Stimulated activated naive B cell treated with anti-CD40 and anti-IgM and Interleukin-4, amounts not matched to agents 10 μg/mL and 1 μg/mL and 100 μg/mL, for 72 hours (primary cell): ENCODE results near the gene RBM18.

ENCODE experiments used
- ATAC-seq, 2 donors: fragments of 150-1000 bp; cut with Tn5 transposase; replicated peaks; 2 replicates each; pipeline ENCODE4 v1.10.0; 2021; ENCODE audit warnings: moderate library complexity in 1 of 2
- DNase-seq: peaks from one replicate; pipeline ENCODE4 v3.0.0; 2021
- H3K27ac Mint-ChIP-seq: one replicate; pipeline ENCODE4 v1.8.0; 2022; ENCODE audit warnings: mild to moderate bottlenecking, mixed read lengths
- H3K27me3 Mint-ChIP-seq, 2 donors: one replicate each; pipeline ENCODE4 v1.8.0; 2022; ENCODE audit warnings: mixed read lengths in 2 of 2
- H3K36me3 Mint-ChIP-seq, 2 donors: one replicate each; pipeline ENCODE4 v1.8.0; 2022; ENCODE audit warnings: mixed read lengths in 2 of 2, mild to moderate bottlenecking in 1 of 2
- H3K4me1 Mint-ChIP-seq, 2 donors: one replicate each; pipeline ENCODE4 v1.8.0; 2022; ENCODE audit warnings: mixed read lengths in 2 of 2, mild to moderate bottlenecking in 1 of 2
- H3K4me3 Mint-ChIP-seq, 2 donors: one replicate each; pipeline ENCODE4 v1.8.0; 2022; ENCODE audit warnings: mild to moderate bottlenecking in 2 of 2, mixed read lengths in 2 of 2, moderate library complexity in 1 of 2
- H3K9me3 Mint-ChIP-seq, 2 donors: one replicate each; pipeline ENCODE4 v1.8.0; 2022; ENCODE audit warnings: mixed read lengths in 2 of 2, mild to moderate bottlenecking in 1 of 2

RBM18 gene, protein sequence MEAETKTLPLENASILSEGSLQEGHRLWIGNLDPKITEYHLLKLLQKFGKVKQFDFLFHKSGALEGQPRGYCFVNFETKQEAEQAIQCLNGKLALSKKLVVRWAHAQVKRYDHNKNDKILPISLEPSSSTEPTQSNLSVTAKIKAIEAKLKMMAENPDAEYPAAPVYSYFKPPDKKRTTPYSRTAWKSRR

DNA sequence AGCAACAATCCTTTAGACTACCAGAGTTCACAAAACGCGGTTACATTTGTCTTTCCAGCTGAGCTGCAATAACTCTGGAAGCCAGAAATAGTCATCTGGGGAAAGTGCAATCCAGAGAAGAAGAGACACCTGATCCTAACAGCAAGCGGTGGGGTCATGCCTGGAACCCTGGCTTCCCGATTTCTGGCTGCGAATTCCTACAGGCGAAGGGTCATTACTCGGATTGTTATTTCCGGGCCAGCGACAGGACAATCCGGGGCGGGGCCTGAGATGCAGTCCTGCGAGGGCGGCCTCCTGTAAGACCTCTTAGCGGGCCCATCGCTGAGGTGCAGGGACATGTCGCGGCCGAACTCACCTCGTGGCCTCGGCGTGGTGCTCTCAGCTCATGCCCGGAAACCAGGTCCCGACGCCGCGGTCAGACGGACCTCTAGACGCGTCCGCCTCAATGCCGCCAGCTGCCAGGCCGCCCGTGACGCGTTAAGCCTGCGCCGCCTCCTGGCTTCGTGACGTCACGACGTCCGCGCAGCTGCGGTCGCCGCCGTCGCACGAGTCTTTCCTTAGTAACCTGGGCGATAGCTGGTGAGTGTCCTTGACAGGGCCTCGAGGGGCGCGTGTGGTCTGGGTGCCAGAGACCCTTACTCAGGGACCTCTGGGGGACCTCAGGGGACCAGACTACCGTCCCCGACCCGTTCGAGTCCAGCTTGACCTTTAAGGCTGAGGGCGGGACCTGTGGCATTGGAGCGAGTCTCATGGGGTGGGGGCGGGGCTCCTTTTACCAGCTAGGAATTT is at the start of gene RBM18, which contains the start of gene MRRF:
Gene RBM18 (minus strand): TSS at position 481 of the 789 bp plus-strand sequence. CDS start 3,348 bp downstream, outside the sequence.
Gene MRRF (plus strand): TSS at position 523 of the 789 bp plus-strand sequence. CDS start 6,010 bp downstream, outside the sequence.
- H3K4me1 Mint-ChIP-seq: peaks cover 22 to 43% of the 10 kb centered on the region in 2 donors
- DNase-seq: peak; percentile 92
- peak within 1 kb of the TSS; percentile 100 for H3K27ac Mint-ChIP-seq

GRCh38 chr9:122314165-122314564 is 49.5 kb upstream of the RBM18 start:
- no peak for ATAC-seq
- Mint-ChIP-seq H3K9me3 (no peaks in the 10 kb centered on the region), H3K27me3 (no peaks in the 10 kb centered on the region), H3K27ac (no peak overlapping the region), H3K4me1 (no peaks in the 10 kb centered on the region), H3K36me3 (peaks cover 28 to 53% of the 10 kb centered on the region in 2 donors), H3K4me3 (no peak overlapping the region)
- no peak for DNase-seq

More for the DNA sequence above, at the start of gene RBM18, which contains the start of gene MRRF:
- Mint-ChIP-seq H3K4me3 (peak within 1 kb of the TSS; percentile 98 to 99), H3K9me3 (no peaks in the 10 kb centered on the region), H3K36me3 (peaks cover 11 to 26% of the 10 kb centered on the region in 2 donors), H3K27me3 (no peaks in the 10 kb centered on the region)
- ATAC-seq: peak; percentile 84 to 93

DNA sequence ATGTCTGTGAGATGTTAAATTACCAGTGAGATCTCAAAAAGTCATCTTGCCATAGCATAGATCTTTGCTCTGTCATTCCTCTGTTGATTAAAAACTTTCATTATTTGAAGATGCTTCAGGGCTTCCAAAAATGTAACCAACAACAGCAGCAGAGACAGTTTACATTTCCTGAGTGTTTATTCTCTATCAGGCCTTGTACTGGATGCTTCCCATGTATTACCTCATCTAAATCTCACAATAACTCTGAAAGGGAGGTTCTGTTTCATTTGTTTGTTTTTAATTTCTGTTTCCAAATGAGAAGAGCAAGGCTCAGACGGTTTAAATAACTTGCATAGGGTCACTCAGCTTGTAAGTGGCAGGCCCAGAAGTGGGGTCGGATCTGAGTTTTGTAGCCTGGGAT is 45.2 kb upstream of the RBM18 start:
- no peaks in the 10 kb centered on the region for H3K4me1 Mint-ChIP-seq
- peaks cover 44 to 67% of the 10 kb centered on the region in 2 donors for H3K36me3 Mint-ChIP-seq
- no peak overlapping the region for H3K4me3 Mint-ChIP-seq
- DNase-seq (no peak), ATAC-seq (no peak)
- H3K27me3 Mint-ChIP-seq: no peaks in the 10 kb centered on the region
- H3K9me3 Mint-ChIP-seq: no peaks in the 10 kb centered on the region
- H3K27ac Mint-ChIP-seq: no peak overlapping the region

DNA sequence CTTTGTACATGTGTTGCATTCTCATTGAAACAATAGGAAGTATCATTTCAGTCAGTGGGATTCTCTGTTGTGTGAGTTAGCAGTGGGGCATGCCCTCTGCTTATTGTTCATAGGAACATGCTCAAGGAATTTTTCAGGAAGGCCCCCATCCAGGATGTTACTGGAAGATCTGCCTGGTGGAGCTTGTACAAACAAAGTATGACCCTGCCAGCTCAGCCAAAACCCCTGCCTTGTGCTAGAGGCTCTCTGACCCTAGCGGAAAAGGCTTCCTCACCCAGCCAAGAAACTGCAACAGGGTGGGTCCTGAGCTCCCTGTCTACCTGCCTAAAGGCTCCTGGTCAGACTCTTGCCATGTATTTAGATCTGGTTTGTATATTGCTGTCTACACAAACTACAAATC is 43.3 kb upstream of the RBM18 start:
- Mint-ChIP-seq H3K4me1 (no peaks in the 10 kb centered on the region), H3K9me3 (no peaks in the 10 kb centered on the region), H3K27ac (no peak overlapping the region), H3K36me3 (peaks cover 40 to 60% of the 10 kb centered on the region in 2 donors), H3K27me3 (no peaks in the 10 kb centered on the region), H3K4me3 (no peak overlapping the region)
- no peak for ATAC-seq
- no peak for DNase-seq

DNA sequence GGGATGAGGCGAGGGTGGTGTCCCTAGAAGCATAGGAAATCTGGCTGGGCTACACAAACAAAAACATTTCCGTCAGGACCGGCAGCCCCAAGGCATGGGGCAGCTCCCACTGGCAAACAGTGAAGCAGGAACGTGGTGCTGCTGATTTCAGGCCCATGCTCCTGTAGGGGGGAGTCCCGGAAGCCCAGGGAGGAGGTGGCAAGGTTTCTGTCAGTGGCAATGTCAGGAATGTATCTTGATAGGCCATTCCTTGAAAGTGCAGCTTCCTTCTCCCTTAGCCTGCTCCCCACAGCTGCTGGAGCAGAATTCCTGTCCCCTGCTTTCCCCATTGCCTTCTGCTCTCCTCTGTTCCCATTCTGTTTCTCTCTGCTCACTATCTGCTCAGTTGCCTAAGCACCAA is 42.4 kb upstream of the RBM18 start:
- no peak overlapping the region for H3K27ac Mint-ChIP-seq
- no peaks in the 10 kb centered on the region for H3K4me1 Mint-ChIP-seq
- peaks cover 38 to 57% of the 10 kb centered on the region in 2 donors for H3K36me3 Mint-ChIP-seq

GRCh38 chr9:122302237-122303093 is 37.8 kb upstream of the RBM18 start:
- ATAC-seq (no peak), DNase-seq (no peak)
- no peaks in the 10 kb centered on the region for H3K4me1 Mint-ChIP-seq
- peaks cover 47 to 64% of the 10 kb centered on the region in 2 donors for H3K36me3 Mint-ChIP-seq
- no peak overlapping the region for H3K27ac Mint-ChIP-seq
- H3K9me3 Mint-ChIP-seq: no peaks in the 10 kb centered on the region
- H3K27me3 Mint-ChIP-seq: no peaks in the 10 kb centered on the region
- H3K4me3 Mint-ChIP-seq: no peak overlapping the region

More for the DNA sequence above, 42.4 kb upstream of the RBM18 start:
- ATAC-seq: no peak
- no peak for DNase-seq
- H3K9me3 Mint-ChIP-seq: no peaks in the 10 kb centered on the region
- H3K27me3 Mint-ChIP-seq: no peaks in the 10 kb centered on the region
- no peak overlapping the region for H3K4me3 Mint-ChIP-seq

- H3K9me3 Mint-ChIP-seq: no peaks in the 10 kb centered on the region
- ATAC-seq: no peak
- H3K4me1 Mint-ChIP-seq: peaks cover 0 to 2% of the 10 kb centered on the region in 2 donors
These were observed 32.9 kb upstream of the RBM18 start for GRCh38 chr9:122297512-122297911.

GRCh38 chr9:122294531-122294930 is 29.9 kb upstream of the RBM18 start:
- ATAC-seq (no peak), DNase-seq (no peak)
- H3K27me3 Mint-ChIP-seq: no peaks in the 10 kb centered on the region
- peaks cover 5 to 7% of the 10 kb centered on the region in 2 donors for H3K4me1 Mint-ChIP-seq
- H3K4me3 Mint-ChIP-seq: no peak overlapping the region
- peaks cover 56 to 69% of the 10 kb centered on the region in 2 donors for H3K36me3 Mint-ChIP-seq
- H3K27ac Mint-ChIP-seq: no peak overlapping the region
- H3K9me3 Mint-ChIP-seq: no peaks in the 10 kb centered on the region

More at GRCh38 chr9:122297512-122297911, 32.9 kb upstream of the RBM18 start:
- no peak overlapping the region for H3K4me3 Mint-ChIP-seq
- DNase-seq: no peak
- H3K27me3 Mint-ChIP-seq: no peaks in the 10 kb centered on the region
- H3K36me3 Mint-ChIP-seq: peaks cover 56 to 68% of the 10 kb centered on the region in 2 donors
- no peak overlapping the region for H3K27ac Mint-ChIP-seq

GRCh38 chr9:122291458-122291857 is 26.8 kb upstream of the RBM18 start:
- Mint-ChIP-seq H3K36me3 (peaks cover 48 to 67% of the 10 kb centered on the region in 2 donors), H3K9me3 (no peaks in the 10 kb centered on the region), H3K4me3 (no peak overlapping the region), H3K27me3 (no peaks in the 10 kb centered on the region), H3K4me1 (peaks cover 13 to 24% of the 10 kb centered on the region in 2 donors), H3K27ac (no peak overlapping the region)
- no peak for ATAC-seq
- DNase-seq: no peak

DNA sequence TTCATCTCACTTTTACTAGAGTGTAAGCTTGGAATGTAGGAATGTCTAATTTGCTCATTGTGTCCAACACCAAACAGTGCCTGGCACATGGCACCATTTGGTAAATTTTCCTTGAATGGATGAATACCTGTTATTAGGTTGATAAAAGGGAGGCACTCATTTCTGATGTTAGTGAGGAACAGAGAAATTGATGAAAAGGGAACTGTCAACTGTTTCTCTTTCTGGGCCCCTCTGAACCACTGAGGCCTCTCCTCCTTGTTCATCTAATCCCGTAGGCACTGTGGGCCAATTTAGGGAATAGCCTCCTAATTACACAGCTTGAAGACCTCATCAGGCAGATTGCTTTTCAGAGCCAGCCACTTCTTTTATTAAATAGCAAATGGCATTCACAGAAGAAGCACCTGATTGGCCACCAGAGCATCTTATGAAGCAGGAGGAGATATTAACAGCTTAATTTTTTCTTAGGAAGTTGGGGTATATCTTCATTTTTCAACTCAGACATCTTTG is 22.6 kb upstream of the RBM18 start:
- Mint-ChIP-seq H3K27me3 (no peaks in the 10 kb centered on the region), H3K36me3 (peaks cover 25 to 58% of the 10 kb centered on the region in 2 donors), H3K9me3 (no peaks in the 10 kb centered on the region), H3K4me1 (peaks cover 12 to 29% of the 10 kb centered on the region in 2 donors), H3K4me3 (no peak overlapping the region), H3K27ac (no peak overlapping the region)
- ATAC-seq (peak; percentile 62 to 69), DNase-seq (no peak)

- peak; percentile 95 to 98 for ATAC-seq
- Mint-ChIP-seq H3K9me3 (no peaks in the 10 kb centered on the region), H3K4me3 (no peak overlapping the region), H3K4me1 (peaks cover 12 to 29% of the 10 kb centered on the region in 2 donors), H3K36me3 (peaks cover 25 to 58% of the 10 kb centered on the region in 2 donors), H3K27ac (no peak overlapping the region), H3K27me3 (no peaks in the 10 kb centered on the region)
- DNase-seq: no peak
These were observed 22.1 kb upstream of the RBM18 start for GRCh38 chr9:122286764-122287163.

DNA sequence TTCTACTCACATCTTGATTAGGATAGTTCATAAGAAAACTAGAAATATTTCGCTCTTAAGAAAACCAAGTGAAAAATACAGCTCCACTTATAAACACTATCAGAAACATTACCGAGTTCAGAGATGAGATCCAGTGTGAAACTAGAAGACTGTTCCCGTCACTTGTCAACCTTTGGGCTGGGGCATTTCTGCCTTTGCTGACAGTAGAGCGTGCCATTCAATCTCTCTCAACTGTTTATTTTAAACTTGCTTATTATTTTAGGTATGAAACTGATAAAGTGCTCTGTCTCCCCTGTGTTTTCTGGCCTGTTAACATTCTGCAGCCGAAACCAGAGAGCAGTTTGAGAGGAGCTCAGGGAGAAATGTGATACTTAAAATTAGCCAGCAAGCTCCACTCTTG is 16.7 kb upstream of the RBM18 start:
- Mint-ChIP-seq H3K9me3 (no peaks in the 10 kb centered on the region), H3K4me1 (peaks cover 3 to 5% of the 10 kb centered on the region in 2 donors), H3K27ac (no peak overlapping the region), H3K4me3 (no peak overlapping the region), H3K27me3 (no peaks in the 10 kb centered on the region), H3K36me3 (peaks cover 33 to 75% of the 10 kb centered on the region in 2 donors)
- ATAC-seq (no peak), DNase-seq (no peak)

DNA sequence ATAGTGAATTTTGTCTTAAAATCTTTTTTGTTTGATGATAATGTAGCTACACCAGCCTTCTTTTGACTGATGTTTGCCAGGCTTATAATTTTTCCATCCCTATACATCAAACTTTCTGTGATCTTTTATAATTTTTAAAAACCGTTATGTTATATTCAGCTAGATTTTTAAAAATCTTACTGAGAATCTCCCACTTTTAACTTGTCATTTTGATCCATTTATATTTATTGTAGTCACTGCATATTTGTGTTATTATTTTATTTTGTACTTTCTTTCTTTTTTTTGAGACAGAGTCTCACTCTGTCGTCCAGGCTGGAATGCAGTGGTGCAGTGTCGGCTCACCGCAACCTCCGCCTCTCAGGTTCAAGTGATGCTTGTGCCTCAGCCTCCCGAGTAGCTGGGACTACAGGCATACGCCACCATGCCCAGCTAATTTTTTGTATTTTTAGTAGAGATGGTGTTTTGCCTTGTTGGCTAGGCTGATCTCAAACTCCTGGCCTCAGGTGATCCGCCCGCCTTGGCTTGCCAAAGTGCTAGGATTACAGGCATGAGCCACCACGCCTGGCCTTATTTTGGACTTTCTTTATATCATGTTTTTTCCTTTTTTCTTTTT is 12.8 kb upstream of the RBM18 start:
- H3K36me3 Mint-ChIP-seq: peaks cover 54 to 86% of the 10 kb centered on the region in 2 donors
- no peak overlapping the region for H3K4me3 Mint-ChIP-seq
- H3K27ac Mint-ChIP-seq: no peak overlapping the region
- H3K4me1 Mint-ChIP-seq: peaks cover 6 to 22% of the 10 kb centered on the region in 2 donors
- peaks cover 3 to 4% of the 10 kb centered on the region in 2 donors for H3K9me3 Mint-ChIP-seq
- H3K27me3 Mint-ChIP-seq: no peaks in the 10 kb centered on the region
- DNase-seq (no peak), ATAC-seq (no peak)
